Liver (tissue), 9 donors: Measurements from ENCODE around the gene FAM118A. TPM values are rescaled to one million over a fixed set of nuclear protein-coding genes. Genes with fewer than 3 reads are reported as not detected.

ENCODE experiments used
- DNase-seq: peaks from one replicate; pipeline ENCODE4 v3.0.0-alpha.2; 2017; ENCODE audit warnings: low spot score
- H3K27ac ChIP-seq, 2 donors: one replicate each; pipeline ENCODE4 v1.7.0; 2013; ENCODE audit warnings: inconsistent platforms in 2 of 2, low read length in 2 of 2, control low read depth in 1 of 2, low read depth in 1 of 2, mild to moderate bottlenecking in 1 of 2
- H3K27me3 ChIP-seq, 4 donors: one replicate each; pipeline versions ENCODE4 v1.6.1 to v1.7.0; 2013; ENCODE audit warnings: low read length in 3 of 4, inconsistent platforms in 1 of 4, mild to moderate bottlenecking in 1 of 4, moderate library complexity in 1 of 4; ENCODE audit not compliant: control insufficient read depth in 4 of 4, insufficient read depth in 4 of 4
- H3K36me3 ChIP-seq, 4 donors: one replicate each; pipeline versions ENCODE4 v1.6.1 to v1.7.0; 2013; ENCODE audit warnings: low read length in 3 of 4, mild to moderate bottlenecking in 3 of 4, low read depth in 1 of 4, moderate library complexity in 1 of 4; ENCODE audit not compliant: control insufficient read depth in 4 of 4, insufficient read depth in 3 of 4
- H3K4me1 ChIP-seq, 4 donors: one replicate each; pipeline versions ENCODE4 v1.6.1 to v1.7.0; 2013; ENCODE audit warnings: low read length in 3 of 4, mild to moderate bottlenecking in 3 of 4, moderate library complexity in 1 of 4; ENCODE audit not compliant: control insufficient read depth in 4 of 4, insufficient read depth in 4 of 4
- H3K4me3 ChIP-seq, 3 donors: one replicate each; pipeline versions ENCODE4 v1.6.1 to v1.7.0; 2013; ENCODE audit warnings: low read length in 3 of 3, control low read depth in 1 of 3, low read depth in 1 of 3, mild to moderate bottlenecking in 1 of 3
- H3K9ac ChIP-seq, 2 donors: one replicate each; pipeline ENCODE4 v1.7.0; 2013; ENCODE audit warnings: low read length in 2 of 2, mild to moderate bottlenecking in 2 of 2, moderate library complexity in 2 of 2, control low read depth in 1 of 2, low read depth in 1 of 2
- H3K9me3 ChIP-seq, 4 donors: one replicate each; pipeline versions ENCODE4 v1.6.1 to v1.7.0; 2013; ENCODE audit warnings: low read length in 3 of 4; ENCODE audit not compliant: control insufficient read depth in 4 of 4
- CTCF ChIP-seq: fragments of 150-350 bp; IDR thresholded peaks from 2 replicates; pipeline ENCODE4 v1.5.1; 2017; ENCODE audit warnings: improper control_type of control experiment, low read depth, low read length; ENCODE audit not compliant: missing input control
- EGR1 ChIP-seq, 2 donors: IDR thresholded peaks; 2 replicates each; pipeline ENCODE4 v1.6.1; 2016 to 2018; ENCODE audit warnings: antibody characterized with exemption in 2 of 2, low read depth in 2 of 2
- FOXA1 ChIP-seq: IDR thresholded peaks from 2 replicates; pipeline ENCODE4 v1.6.1; 2016; ENCODE audit warnings: antibody characterized with exemption
- FOXA2 ChIP-seq: IDR thresholded peaks from 2 replicates; pipeline ENCODE4 v1.6.1; 2016; ENCODE audit warnings: antibody characterized with exemption
- GABPA ChIP-seq, 2 donors: IDR thresholded peaks in 1 of 2; conservative IDR thresholded peaks in 1 of 2; 2 replicates each; pipeline ENCODE4 v1.6.1; 2016; ENCODE audit warnings: antibody characterized with exemption in 2 of 2, mild to moderate bottlenecking in 1 of 2, moderate library complexity in 1 of 2
- HNF4G ChIP-seq: IDR thresholded peaks from 2 replicates; pipeline ENCODE4 v1.6.1; 2016; ENCODE audit warnings: antibody characterized with exemption
- JUND ChIP-seq, 2 donors: IDR thresholded peaks; 2 replicates each; pipeline ENCODE4 v1.6.1; 2016; ENCODE audit warnings: antibody characterized with exemption in 2 of 2
- MAX ChIP-seq: IDR thresholded peaks from 2 replicates; pipeline ENCODE4 v1.6.1; 2016; ENCODE audit warnings: antibody characterized with exemption
- NR2F2 ChIP-seq: IDR thresholded peaks from 2 replicates; pipeline ENCODE4 v1.6.1; 2016; ENCODE audit warnings: antibody characterized with exemption
- RAD21 ChIP-seq, 2 donors: IDR thresholded peaks; 2 replicates each; pipeline ENCODE4 v1.6.1; 2016; ENCODE audit warnings: antibody characterized with exemption in 2 of 2, mild to moderate bottlenecking in 2 of 2
- RXRA ChIP-seq, 2 donors: IDR thresholded peaks; 2 replicates each; pipeline ENCODE4 v1.6.1; 2017 to 2018; ENCODE audit warnings: antibody characterized with exemption in 2 of 2, mild to moderate bottlenecking in 1 of 2
- SP1 ChIP-seq: IDR thresholded peaks from 2 replicates; pipeline ENCODE4 v1.6.1; 2018; ENCODE audit warnings: antibody characterized with exemption, mild to moderate bottlenecking
- TAF1 ChIP-seq: conservative IDR thresholded peaks from 2 replicates; pipeline ENCODE4 v1.6.1; 2016; ENCODE audit warnings: antibody characterized with exemption, mild to moderate bottlenecking
- YY1 ChIP-seq: IDR thresholded peaks from 2 replicates; pipeline ENCODE4 v1.6.1; 2016; ENCODE audit warnings: antibody characterized with exemption, mild to moderate bottlenecking
- WGBS: extraction: QIAGEN DNeasy Blood & Tissue Kit; methylation state at CpG from one replicate; pipeline ENCODE4 v1.1.7; 2013; 5-methylcytosine and 5-hydroxymethylcytosine counted together
- polyA plus RNA-seq, 2 donors: library from polyadenylated mRNA; stranded (reverse) in 1 of 2; unstranded in 1 of 2; fragments of 200-250 nt in 1 of 2; fragments of >200 nt in 1 of 2; fragmentation: Nextera tagmentation in 1 of 2; extraction: Ambion mirVana in 1 of 2; gene quantifications; one replicate each; pipeline versions ENCODE4 v1.2.1 to v1.2.3, GENCODE V29; 2013 to 2015
- total RNA-seq, 2 donors: library from RNA; depleted of rRNA; stranded (reverse); fragments of >200 nt; gene quantifications; one replicate each; pipeline ENCODE4 v1.2.3, GENCODE V29; 2014
- TF ChIP-seq, protein P1 (sequence below): IDR thresholded peaks from 2 replicates; pipeline ENCODE4 v1.6.1; 2016; ENCODE audit warnings: antibody characterized with exemption, mild to moderate bottlenecking
- donor health status: healthy.
- donor health status: healthy.
- donor health status: healthy.
- donor health status: healthy.
- donor health status: healthy.

Gene FAM118A
- total and polyA plus RNA-seq, 4 donors, result 4.7 to 36.0 (median 5.6) TPM

DNA sequence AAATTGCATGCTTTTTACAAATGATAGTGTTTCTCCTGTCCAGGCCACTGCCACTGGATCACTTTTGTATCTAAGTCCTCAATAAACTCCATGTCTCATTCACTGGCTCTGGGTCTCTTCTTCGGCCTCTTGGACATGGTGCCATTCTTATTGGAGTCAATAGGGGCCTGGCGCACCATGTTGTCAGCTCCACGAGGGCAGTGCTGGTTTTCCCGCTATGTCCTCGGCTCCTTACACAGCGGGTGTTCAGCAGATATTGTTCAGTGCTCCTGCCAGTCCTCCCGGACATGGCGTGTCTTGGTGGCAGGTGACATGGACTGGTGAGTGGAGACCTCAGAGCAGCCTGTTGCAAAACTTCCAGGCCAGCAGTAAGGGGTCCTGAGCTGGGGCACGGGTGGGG lies 3.6 kb upstream of the FAM118A start:
- Histone ChIP-seq H3K36me3 (no peaks in the 10 kb centered on the region), H3K9me3 (no peaks in the 10 kb centered on the region), H3K27me3 (no peaks in the 10 kb centered on the region), H3K9ac (no peak overlapping the region), H3K4me3 (no peak overlapping the region), H3K4me1 (peaks cover 2 to 15% (median 9%) of the 10 kb centered on the region in 4 donors), H3K27ac (no peak overlapping the region)
- DNase-seq, result no peak
- 94% methylated on average over 9 of the region's 9 CpGs for WGBS
- TF ChIP-seq RAD21 (IDR thresholded peaks at IDR 0.05) (no peak), FOXA1 (no peak), YY1 (no peak), MAX (no peak), HNF4G (no peak), SP1 (no peak), EGR1 (IDR thresholded peaks at IDR 0.05; ENCODE audit: low read depth in 2 of 2) (no peak), GABPA (IDR thresholded peaks at IDR 0.05 in 1 of 2, conservative IDR thresholded peaks at IDR 0.05 in 1 of 2) (no peak), FOXA2 (no peak), JUND (IDR thresholded peaks at IDR 0.05) (no peak), CTCF (no peak), TAF1 (no peak), RXRA (IDR thresholded peaks at IDR 0.05) (no peak)
- TF ChIP-seq, protein P1, sequence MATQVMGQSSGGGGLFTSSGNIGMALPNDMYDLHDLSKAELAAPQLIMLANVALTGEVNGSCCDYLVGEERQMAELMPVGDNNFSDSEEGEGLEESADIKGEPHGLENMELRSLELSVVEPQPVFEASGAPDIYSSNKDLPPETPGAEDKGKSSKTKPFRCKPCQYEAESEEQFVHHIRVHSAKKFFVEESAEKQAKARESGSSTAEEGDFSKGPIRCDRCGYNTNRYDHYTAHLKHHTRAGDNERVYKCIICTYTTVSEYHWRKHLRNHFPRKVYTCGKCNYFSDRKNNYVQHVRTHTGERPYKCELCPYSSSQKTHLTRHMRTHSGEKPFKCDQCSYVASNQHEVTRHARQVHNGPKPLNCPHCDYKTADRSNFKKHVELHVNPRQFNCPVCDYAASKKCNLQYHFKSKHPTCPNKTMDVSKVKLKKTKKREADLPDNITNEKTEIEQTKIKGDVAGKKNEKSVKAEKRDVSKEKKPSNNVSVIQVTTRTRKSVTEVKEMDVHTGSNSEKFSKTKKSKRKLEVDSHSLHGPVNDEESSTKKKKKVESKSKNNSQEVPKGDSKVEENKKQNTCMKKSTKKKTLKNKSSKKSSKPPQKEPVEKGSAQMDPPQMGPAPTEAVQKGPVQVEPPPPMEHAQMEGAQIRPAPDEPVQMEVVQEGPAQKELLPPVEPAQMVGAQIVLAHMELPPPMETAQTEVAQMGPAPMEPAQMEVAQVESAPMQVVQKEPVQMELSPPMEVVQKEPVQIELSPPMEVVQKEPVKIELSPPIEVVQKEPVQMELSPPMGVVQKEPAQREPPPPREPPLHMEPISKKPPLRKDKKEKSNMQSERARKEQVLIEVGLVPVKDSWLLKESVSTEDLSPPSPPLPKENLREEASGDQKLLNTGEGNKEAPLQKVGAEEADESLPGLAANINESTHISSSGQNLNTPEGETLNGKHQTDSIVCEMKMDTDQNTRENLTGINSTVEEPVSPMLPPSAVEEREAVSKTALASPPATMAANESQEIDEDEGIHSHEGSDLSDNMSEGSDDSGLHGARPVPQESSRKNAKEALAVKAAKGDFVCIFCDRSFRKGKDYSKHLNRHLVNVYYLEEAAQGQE, result no peak

- Histone ChIP-seq H3K4me3 (no peak overlapping the region), H3K36me3 (no peaks in the 10 kb centered on the region), H3K27me3 (no peaks in the 10 kb centered on the region), H3K9ac (no peak overlapping the region), H3K27ac (no peak overlapping the region), H3K4me1 (peaks cover 2 to 15% (median 9%) of the 10 kb centered on the region in 4 donors), H3K9me3 (no peaks in the 10 kb centered on the region)
- TF ChIP-seq NR2F2 (no peak), SP1 (no peak), FOXA2 (no peak)
- 91% methylated on average over 6 of the region's 6 CpGs for WGBS
- DNase-seq, result no peak
Measured at GRCh38 chr22:45308391-45308956, 1.3 kb upstream of the FAM118A start.
